ENCODE results near the gene PIK3CB.

The PIK3CB gene

GRCh38 chr3:138768125-138768524 lies 66.6 kb downstream of the PIK3CB start:
- Histone ChIP-seq H3K79me2 (ENCODE audit: low read length) (no peaks in the 10 kb centered on the region), H3K9me2 (replicated peaks; ENCODE audit: insufficient read depth, low read length) (no peaks in the 10 kb centered on the region), H3K4me1 (ENCODE audit: low read length) (no peaks in the 10 kb centered on the region), H3K36me3 (replicated peaks; ENCODE audit: insufficient read depth, low read length) (no peaks in the 10 kb centered on the region), H3K4me2 (ENCODE audit: low read depth, low read length) (no peak overlapping the region), H3K27ac (ENCODE audit: low read length) (no peak overlapping the region), H3K27me3 (replicated peaks; ENCODE audit: insufficient read depth, low read length) (no peaks in the 10 kb centered on the region), H3K9me3 (replicated peaks; ENCODE audit: insufficient read depth, low read length) (no peaks in the 10 kb centered on the region), H3F3A (ENCODE audit: insufficient read depth, low read length) (no peaks in the 10 kb centered on the region), H3K9ac (ENCODE audit: low read length) (no peak overlapping the region), H2AFZ (ENCODE audit: low read length) (no peak overlapping the region), H4K20me1 (ENCODE audit: insufficient read depth, low read length) (no peaks in the 10 kb centered on the region), H3K4me3 (ENCODE audit: low read length) (no peak overlapping the region)
- no peak for DNase-seq
- TF ChIP-seq EZH2 (optimal IDR thresholded peaks at IDR 0.05; ENCODE audit: low read depth, low read length), result no peak

GRCh38 chr3:138767498-138768104 lies 67.1 kb downstream of the PIK3CB start:
- Histone ChIP-seq H3K79me2 (ENCODE audit: low read length) (no peaks in the 10 kb centered on the region), H3F3A (ENCODE audit: insufficient read depth, low read length) (no peaks in the 10 kb centered on the region), H3K9me2 (replicated peaks; ENCODE audit: insufficient read depth, low read length) (no peaks in the 10 kb centered on the region), H3K9ac (ENCODE audit: low read length) (no peak overlapping the region), H3K9me3 (replicated peaks; ENCODE audit: insufficient read depth, low read length) (no peaks in the 10 kb centered on the region), H3K4me2 (ENCODE audit: low read depth, low read length) (no peak overlapping the region), H3K36me3 (replicated peaks; ENCODE audit: insufficient read depth, low read length) (no peaks in the 10 kb centered on the region), H3K27me3 (replicated peaks; ENCODE audit: insufficient read depth, low read length) (no peaks in the 10 kb centered on the region), H2AFZ (ENCODE audit: low read length) (no peak overlapping the region), H3K4me1 (ENCODE audit: low read length) (no peaks in the 10 kb centered on the region), H4K20me1 (ENCODE audit: insufficient read depth, low read length) (no peaks in the 10 kb centered on the region), H3K27ac (ENCODE audit: low read length) (no peak overlapping the region), H3K4me3 (ENCODE audit: low read length) (no peak overlapping the region)
- TF ChIP-seq EZH2 (optimal IDR thresholded peaks at IDR 0.05; ENCODE audit: low read depth, low read length) (no peak), CTCF (IDR thresholded peaks at IDR 0.05; ENCODE audit: low read length) (no peak), EZH2phosphoT487 (IDR thresholded peaks at IDR 0.05; ENCODE audit: low read length) (no peak)
- no peak for DNase-seq

- H3K9ac ChIP-seq (ENCODE audit: low read length), result no peak overlapping the region
- H3K27me3 ChIP-seq (replicated peaks; ENCODE audit: insufficient read depth, low read length), result no peaks in the 10 kb centered on the region
- TF ChIP-seq EZH2 (optimal IDR thresholded peaks at IDR 0.05; ENCODE audit: low read depth, low read length) (no peak), EZH2phosphoT487 (IDR thresholded peaks at IDR 0.05; ENCODE audit: low read length) (no peak), CTCF (IDR thresholded peaks at IDR 0.05; ENCODE audit: low read length) (no peak)
- no peak overlapping the region for H2AFZ ChIP-seq (ENCODE audit: low read length)
- DNase-seq, result no peak
- H3K9me3 ChIP-seq (replicated peaks; ENCODE audit: insufficient read depth, low read length), result no peaks in the 10 kb centered on the region
- H3K27ac ChIP-seq (ENCODE audit: low read length), result no peak overlapping the region
- H4K20me1 ChIP-seq (ENCODE audit: insufficient read depth, low read length), result no peaks in the 10 kb centered on the region
- H3K4me2 ChIP-seq (ENCODE audit: low read depth, low read length), result no peak overlapping the region
- no peaks in the 10 kb centered on the region for H3K4me1 ChIP-seq (ENCODE audit: low read length)
- H3K36me3 ChIP-seq (replicated peaks; ENCODE audit: insufficient read depth, low read length), result no peaks in the 10 kb centered on the region
- no peaks in the 10 kb centered on the region for H3K79me2 ChIP-seq (ENCODE audit: low read length)
- H3K9me2 ChIP-seq (replicated peaks; ENCODE audit: insufficient read depth, low read length), result no peaks in the 10 kb centered on the region
- H3K4me3 ChIP-seq (ENCODE audit: low read length), result no peak overlapping the region
- no peaks in the 10 kb centered on the region for H3F3A ChIP-seq (ENCODE audit: insufficient read depth, low read length)
These were observed 73.7 kb downstream of the PIK3CB start for GRCh38 chr3:138761002-138761401.

GRCh38 chr3:138748190-138748589 lies 86.5 kb downstream of the PIK3CB start:
- no peak for TF ChIP-seq CTCF (IDR thresholded peaks at IDR 0.05; ENCODE audit: low read length)
- no peak for TF ChIP-seq EZH2 (optimal IDR thresholded peaks at IDR 0.05; ENCODE audit: low read depth, low read length)
- no peak for TF ChIP-seq EZH2phosphoT487 (IDR thresholded peaks at IDR 0.05; ENCODE audit: low read length)
- no peak overlapping the region for H3K27ac ChIP-seq (ENCODE audit: low read length)
- H3K27me3 ChIP-seq (replicated peaks; ENCODE audit: insufficient read depth, low read length), result no peaks in the 10 kb centered on the region
- no peaks in the 10 kb centered on the region for H3F3A ChIP-seq (ENCODE audit: insufficient read depth, low read length)
- H3K36me3 ChIP-seq (replicated peaks; ENCODE audit: insufficient read depth, low read length), result no peaks in the 10 kb centered on the region; the same call in 1 of the 2 replicates
- H3K4me2 ChIP-seq (ENCODE audit: low read depth, low read length), result no peak overlapping the region
- no peaks in the 10 kb centered on the region for H3K9me2 ChIP-seq (replicated peaks; ENCODE audit: insufficient read depth, low read length)
- H4K20me1 ChIP-seq (ENCODE audit: insufficient read depth, low read length), result no peaks in the 10 kb centered on the region
- DNase-seq, result no peak
- H3K4me1 ChIP-seq (ENCODE audit: low read length), result no peaks in the 10 kb centered on the region
- H3K4me3 ChIP-seq (ENCODE audit: low read length), result no peak overlapping the region
- no peak overlapping the region for H2AFZ ChIP-seq (ENCODE audit: low read length)
- H3K79me2 ChIP-seq (ENCODE audit: low read length), result no peaks in the 10 kb centered on the region
- H3K9me3 ChIP-seq (replicated peaks; ENCODE audit: insufficient read depth, low read length), result no peaks in the 10 kb centered on the region
- H3K9ac ChIP-seq (ENCODE audit: low read length), result no peak overlapping the region
